ENCODE measurements around the gene GADD45A. TPM values are rescaled to one million over a fixed set of nuclear protein-coding genes. Genes with fewer than 3 reads are reported as not detected.

Gene GADD45A
- total and polyA plus RNA-seq, 4 donors: 26.3 to 57.9 (median 33.4) TPM

- Histone ChIP-seq H3K4me1 (ENCODE audit: control insufficient read depth in 4 of 4, insufficient read depth in 4 of 4, low read length in 3 of 4) (peaks cover 2 to 31% (median 31%) of the 10 kb centered on the region in 4 donors), H3K4me3 (ENCODE audit: low read depth in 1 of 3, low read length in 3 of 3) (no peak overlapping the region), H3K27ac (ENCODE audit: low read depth in 1 of 2, low read length in 2 of 2) (peak overlapping the region; percentile 88 to 92), H3K9ac (ENCODE audit: low read depth in 1 of 2, low read length in 2 of 2) (peak overlapping the region in 1 of 2 donors; percentile 2), H3K27me3 (ENCODE audit: control insufficient read depth in 4 of 4, insufficient read depth in 4 of 4, low read length in 3 of 4) (no peaks in the 10 kb centered on the region), H3K9me3 (ENCODE audit: control insufficient read depth in 4 of 4, low read length in 3 of 4) (no peaks in the 10 kb centered on the region), H3K36me3 (ENCODE audit: control insufficient read depth in 4 of 4, insufficient read depth in 3 of 4, low read depth in 1 of 4, low read length in 3 of 4) (no peaks in the 10 kb centered on the region)
- no peak for DNase-seq (ENCODE audit: low spot score)
- TF ChIP-seq FOXA2 (IDR thresholded peaks at IDR 0.05) (no peak), FOXA1 (IDR thresholded peaks at IDR 0.05) (peak; percentile 34), TAF1 (conservative IDR thresholded peaks at IDR 0.05) (no peak), HNF4A (conservative IDR thresholded peaks at IDR 0.05) (peak; percentile 62 to 81), GABPA (IDR thresholded peaks at IDR 0.05 in 1 of 2, conservative IDR thresholded peaks at IDR 0.05 in 1 of 2) (no peak), CTCF (IDR thresholded peaks at IDR 0.05; ENCODE audit: low read depth, low read length, missing input control) (no peak), HNF4G (IDR thresholded peaks at IDR 0.05) (peak; percentile 43), RAD21 (IDR thresholded peaks at IDR 0.05) (peak; percentile 64 to 72), YY1 (IDR thresholded peaks at IDR 0.05) (peak; percentile 71), EGR1 (IDR thresholded peaks at IDR 0.05; ENCODE audit: low read depth in 2 of 2) (peak in 1 of 2 donors; percentile 43), RXRA (IDR thresholded peaks at IDR 0.05) (peak; percentile 95 to 96), JUND (IDR thresholded peaks at IDR 0.05) (peak in 1 of 2 donors; percentile 83), MAX (IDR thresholded peaks at IDR 0.05) (peak; percentile 77), SP1 (IDR thresholded peaks at IDR 0.05) (peak; percentile 90), REST (IDR thresholded peaks at IDR 0.05) (peak; percentile 43), NR2F2 (IDR thresholded peaks at IDR 0.05) (peak; percentile 42), ZBTB33 (IDR thresholded peaks at IDR 0.05) (peak; percentile 44), ATF3 (IDR thresholded peaks at IDR 0.05) (peak; percentile 27)
- 42% methylated on average over 7 of the region's 7 CpGs for WGBS
Measured at GRCh38 chr1:67647036-67647798, 37.8 kb upstream of the GADD45A start.
